ENCODE results near the gene URGCP.

Gene URGCP, protein sequence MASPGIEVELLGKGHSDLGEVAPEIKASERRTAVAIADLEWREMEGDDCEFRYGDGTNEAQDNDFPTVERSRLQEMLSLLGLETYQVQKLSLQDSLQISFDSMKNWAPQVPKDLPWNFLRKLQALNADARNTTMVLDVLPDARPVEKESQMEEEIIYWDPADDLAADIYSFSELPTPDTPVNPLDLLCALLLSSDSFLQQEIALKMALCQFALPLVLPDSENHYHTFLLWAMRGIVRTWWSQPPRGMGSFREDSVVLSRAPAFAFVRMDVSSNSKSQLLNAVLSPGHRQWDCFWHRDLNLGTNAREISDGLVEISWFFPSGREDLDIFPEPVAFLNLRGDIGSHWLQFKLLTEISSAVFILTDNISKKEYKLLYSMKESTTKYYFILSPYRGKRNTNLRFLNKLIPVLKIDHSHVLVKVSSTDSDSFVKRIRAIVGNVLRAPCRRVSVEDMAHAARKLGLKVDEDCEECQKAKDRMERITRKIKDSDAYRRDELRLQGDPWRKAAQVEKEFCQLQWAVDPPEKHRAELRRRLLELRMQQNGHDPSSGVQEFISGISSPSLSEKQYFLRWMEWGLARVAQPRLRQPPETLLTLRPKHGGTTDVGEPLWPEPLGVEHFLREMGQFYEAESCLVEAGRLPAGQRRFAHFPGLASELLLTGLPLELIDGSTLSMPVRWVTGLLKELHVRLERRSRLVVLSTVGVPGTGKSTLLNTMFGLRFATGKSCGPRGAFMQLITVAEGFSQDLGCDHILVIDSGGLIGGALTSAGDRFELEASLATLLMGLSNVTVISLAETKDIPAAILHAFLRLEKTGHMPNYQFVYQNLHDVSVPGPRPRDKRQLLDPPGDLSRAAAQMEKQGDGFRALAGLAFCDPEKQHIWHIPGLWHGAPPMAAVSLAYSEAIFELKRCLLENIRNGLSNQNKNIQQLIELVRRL

DNA sequence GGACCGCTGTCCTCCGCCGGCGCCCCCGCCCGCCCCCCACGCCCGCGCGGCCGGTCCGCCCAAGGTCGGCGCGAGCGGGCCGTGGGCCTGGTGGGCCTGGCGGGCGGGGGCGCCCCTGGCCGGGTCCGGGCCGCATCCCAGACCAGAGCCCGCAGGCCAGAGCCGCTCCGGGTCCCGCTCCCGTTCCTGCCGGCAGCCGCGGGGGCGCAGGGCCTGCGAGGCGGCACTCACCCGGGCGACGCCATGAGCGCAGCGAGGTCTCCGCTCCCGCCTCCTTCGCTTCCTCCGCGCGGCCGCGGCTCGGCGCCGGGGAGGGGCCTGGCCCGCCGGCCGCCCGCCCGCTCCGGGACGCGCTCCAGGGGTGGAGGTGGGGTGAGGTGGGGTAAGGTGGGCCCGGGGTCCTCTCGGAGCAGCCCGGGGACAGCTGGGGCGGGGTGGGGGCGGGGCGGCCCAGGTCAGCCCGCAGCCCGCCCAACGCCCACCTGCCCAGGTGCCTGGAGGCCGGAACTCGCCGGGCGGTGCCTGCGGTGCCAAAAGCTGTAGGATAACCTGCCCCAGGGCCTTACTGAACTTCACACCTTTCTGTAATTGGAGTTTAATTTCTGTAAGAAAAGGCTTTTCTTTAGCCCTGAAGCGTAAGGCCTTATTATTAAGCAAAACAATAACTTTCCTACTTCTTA lies at the start of gene URGCP:
TSS of gene URGCP (minus strand) at position 266 of the 680 bp plus-strand sequence. CDS start at position 245, 21 bp downstream.
- DNase-seq (ENCODE audit: low read depth in 2 of 2) = peak; percentile 27 to 49

DNA sequence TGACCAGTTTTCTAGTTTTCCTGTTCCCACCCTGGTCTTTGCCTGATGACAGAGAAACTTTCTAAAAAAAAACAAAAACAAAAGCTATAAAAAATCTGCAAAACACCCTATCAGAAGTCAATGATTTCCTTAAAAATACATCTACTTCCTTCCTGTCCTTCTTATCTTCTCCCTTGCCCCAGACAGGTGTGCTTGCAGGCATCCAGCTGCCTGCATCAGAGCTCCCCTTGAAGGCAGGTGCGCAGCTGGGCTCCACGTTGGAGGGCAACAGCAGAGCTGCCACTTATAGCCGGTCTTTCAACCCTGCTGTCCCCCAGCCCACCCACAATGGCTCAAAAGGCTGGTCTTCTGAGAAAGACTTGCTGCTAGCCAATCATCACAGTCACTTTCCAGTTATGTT lies 49.6 kb upstream of the URGCP start:
- no peak for DNase-seq (ENCODE audit: low read depth in 2 of 2)

- no peak for DNase-seq (ENCODE audit: low read depth in 2 of 2)
Observed at GRCh38 chr7:43954524-43955228, 48.3 kb upstream of the URGCP start.

- no peak for DNase-seq (ENCODE audit: low read depth in 2 of 2)
Observed at GRCh38 chr7:43953071-43953470, 46.7 kb upstream of the URGCP start.

GRCh38 chr7:43952028-43952427 lies 45.6 kb upstream of the URGCP start:
- DNase-seq (ENCODE audit: low read depth in 2 of 2) = no peak

DNA sequence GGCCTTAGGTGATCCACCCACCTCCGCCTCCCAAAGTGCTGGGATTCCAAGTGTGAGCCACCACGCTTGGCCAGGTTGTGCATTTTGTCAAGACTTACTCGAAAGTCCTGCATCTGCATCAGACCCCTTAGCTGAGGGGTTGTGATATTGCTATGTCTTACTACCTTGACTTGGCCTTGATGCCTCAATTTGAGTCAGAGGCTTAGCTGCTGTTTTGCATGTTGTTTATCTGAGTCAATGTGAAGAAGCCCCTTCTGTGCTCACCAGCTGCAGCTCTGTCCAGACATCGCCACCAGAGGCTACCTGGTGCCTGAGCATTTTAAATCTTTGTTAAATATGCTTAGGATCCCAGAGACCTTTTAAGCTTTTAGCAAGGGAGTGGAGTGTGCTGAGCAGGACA lies 37.9 kb upstream of the URGCP start:
- DNase-seq (ENCODE audit: low read depth in 2 of 2) = no peak

GRCh38 chr7:43943417-43944187 lies 37.2 kb upstream of the URGCP start:
- DNase-seq (ENCODE audit: low read depth in 2 of 2) = no peak

DNA sequence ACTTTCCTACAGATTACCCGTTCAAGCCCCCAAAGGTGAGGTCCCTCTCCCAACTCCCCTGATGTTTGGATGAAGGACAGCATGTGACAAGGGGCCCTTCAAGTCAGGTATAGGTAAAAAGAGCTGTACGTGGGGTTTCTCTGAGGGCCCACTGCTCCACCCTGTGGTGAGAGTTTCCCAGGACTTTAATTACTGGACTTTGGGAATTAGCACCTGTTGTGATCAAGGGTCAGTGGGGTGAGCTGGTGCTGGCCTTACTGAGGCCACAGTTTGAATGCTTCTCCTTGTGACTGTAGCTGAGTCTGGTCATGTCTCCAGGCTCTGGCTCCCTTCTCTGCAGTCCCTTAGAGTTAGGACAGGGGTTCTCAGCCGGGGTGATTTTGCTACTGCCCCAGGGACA lies 36.6 kb upstream of the URGCP start:
- no peak for DNase-seq (ENCODE audit: low read depth in 2 of 2)

DNA sequence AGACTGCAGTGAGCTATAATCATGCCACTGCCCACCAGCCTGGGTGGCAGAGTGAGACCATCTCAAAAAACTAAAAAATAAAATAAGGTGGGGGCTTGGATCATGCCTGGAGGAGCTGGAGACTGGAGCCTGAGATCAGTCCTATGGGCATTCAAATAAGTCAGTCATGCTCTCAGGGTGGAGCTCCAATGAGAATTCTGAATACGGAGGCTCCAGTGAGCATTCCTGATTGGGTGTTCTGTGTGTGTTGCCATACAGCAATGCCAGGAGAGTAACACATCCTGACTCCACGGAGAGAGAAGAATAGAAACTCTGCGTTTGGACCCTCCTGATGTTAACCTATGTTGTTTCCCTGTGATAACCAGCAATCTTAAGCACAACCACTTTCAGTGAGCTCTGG lies 35.9 kb upstream of the URGCP start:
- DNase-seq (ENCODE audit: low read depth in 2 of 2) = no peak

DNA sequence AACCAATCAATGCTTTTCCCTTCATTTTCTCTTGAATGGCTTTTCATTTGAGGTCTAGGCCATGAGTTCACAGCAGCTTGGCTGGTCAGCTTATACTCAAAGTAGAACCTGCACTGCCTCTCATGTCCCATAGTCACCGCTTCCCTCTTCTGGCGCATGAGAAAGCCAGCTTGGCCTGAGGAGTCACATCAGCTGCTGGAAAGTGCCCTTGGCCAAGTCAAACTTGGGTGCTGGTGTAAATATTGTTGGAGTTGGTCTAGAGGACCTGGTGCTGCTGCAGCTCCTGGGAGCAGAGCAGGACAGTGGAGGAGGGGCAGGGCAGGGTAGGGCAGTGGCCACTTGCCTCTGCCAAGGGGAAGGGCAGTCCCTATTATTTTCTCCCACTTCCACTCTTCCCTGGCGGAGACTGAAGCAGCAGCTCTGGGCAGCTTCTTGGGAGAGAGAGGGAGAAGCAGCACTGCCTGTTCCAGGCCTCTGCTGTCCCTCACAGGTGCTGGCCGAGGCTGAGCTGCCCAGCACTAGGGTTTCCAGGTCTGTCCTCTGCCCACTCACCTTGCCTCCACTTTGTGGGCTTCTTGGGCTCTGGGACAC lies 32.6 kb upstream of the URGCP start:
- DNase-seq (ENCODE audit: low read depth in 2 of 2) = no peak

DNA sequence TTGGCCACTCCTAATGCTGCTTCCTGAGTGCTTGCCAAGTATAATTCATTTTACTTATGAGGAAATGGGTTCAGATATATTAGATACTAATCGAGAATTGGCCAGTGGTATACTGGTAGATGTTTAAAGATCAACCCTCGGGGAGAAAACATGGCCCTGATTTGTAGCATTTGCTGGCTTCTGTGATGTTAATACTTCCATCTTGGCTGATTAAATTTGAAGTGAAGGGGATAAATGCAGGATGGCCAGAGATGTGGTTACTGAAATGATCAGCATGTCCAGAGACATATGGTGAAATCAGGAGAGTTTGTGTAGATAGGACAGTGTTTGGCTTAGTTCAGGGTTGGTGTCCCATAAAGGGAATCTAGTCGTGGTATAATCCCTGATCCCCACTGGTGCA lies 31.0 kb upstream of the URGCP start:
- DNase-seq (ENCODE audit: low read depth in 2 of 2) = no peak

DNA sequence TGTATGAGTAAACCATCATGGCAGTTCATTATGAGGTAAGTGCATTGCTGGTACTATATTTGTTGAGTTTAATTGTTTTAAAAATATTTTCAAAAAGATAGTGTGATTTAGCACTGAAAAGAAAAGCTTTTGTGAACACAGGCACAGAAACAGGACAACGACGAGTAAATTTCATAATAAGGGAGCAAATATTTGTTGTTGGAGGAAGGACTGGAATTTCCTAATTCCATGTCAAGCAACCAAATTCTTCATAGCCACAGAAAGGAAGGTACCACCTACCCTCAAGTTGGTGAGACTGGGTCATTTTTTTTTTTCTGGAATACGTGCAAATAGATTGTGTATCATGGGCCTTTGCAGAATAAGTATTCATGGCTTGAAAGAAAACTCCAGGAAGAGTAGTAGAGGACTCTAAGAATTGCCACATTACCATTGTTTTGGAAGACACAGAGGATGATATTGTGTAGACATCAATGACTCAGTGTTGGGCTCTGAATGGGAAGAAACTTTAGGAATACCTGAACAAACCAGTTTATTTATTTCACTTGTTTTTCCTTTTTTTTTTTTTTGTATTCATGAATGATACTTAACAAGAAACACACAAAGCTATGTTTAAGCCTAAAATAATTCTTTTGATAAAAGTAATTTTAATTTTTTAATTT lies 27.6 kb upstream of the URGCP start:
- no peak for DNase-seq (ENCODE audit: low read depth in 2 of 2)

GRCh38 chr7:43931346-43931745 lies 24.9 kb upstream of the URGCP start:
- peak in 1 of 2 donors; percentile 7 for DNase-seq (ENCODE audit: low read depth in 2 of 2)

DNA sequence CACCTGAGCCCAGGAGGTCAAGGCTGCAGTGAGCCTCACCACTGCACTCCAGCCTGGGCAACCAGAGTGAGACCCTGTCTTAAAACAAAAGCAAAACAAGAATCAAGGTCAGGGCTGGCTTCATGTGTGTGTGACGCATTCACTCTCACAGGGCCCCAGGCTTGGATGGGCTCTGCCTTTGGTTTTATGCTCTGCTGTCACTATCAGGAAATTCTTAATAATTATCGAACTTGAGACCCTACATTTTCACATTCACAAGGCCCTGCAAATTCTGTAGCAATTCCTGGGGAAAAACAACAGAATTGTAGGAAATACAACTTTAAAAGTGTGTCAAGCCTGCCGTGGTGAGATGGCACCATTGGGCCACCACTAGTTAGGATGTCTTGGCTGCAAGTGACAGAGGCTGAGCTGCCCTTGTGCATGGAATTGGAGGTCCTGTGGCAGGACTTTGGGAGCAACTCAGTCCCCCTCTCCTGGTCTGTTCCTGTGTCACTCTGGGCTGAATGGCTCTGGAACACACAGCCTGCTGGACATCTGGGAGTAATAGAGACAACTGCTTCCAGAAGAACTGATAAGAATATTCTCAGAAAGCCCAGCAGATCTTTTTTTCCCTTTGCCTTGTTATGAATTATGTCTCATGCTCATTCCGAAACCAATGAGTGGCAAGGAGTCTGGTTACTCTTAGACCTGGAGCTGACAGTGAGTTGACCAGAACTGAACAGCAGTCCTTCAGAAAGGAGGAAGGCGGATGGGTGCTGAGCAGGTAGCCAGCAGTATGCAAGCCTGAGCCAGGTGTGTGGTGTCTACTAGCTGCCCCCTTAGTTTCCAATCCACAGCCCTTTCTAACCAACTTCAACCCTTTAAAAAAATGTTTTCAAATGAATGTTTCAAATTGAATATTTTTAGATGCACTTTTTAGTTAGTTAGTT lies 23.4 kb upstream of the URGCP start:
- DNase-seq (ENCODE audit: low read depth in 2 of 2) = no peak

GRCh38 chr7:43927810-43928209 lies 21.4 kb upstream of the URGCP start:
- DNase-seq (ENCODE audit: low read depth in 2 of 2) = no peak

GRCh38 chr7:43926798-43927123 lies 20.4 kb upstream of the URGCP start:
- no peak for DNase-seq (ENCODE audit: low read depth in 2 of 2)

DNA sequence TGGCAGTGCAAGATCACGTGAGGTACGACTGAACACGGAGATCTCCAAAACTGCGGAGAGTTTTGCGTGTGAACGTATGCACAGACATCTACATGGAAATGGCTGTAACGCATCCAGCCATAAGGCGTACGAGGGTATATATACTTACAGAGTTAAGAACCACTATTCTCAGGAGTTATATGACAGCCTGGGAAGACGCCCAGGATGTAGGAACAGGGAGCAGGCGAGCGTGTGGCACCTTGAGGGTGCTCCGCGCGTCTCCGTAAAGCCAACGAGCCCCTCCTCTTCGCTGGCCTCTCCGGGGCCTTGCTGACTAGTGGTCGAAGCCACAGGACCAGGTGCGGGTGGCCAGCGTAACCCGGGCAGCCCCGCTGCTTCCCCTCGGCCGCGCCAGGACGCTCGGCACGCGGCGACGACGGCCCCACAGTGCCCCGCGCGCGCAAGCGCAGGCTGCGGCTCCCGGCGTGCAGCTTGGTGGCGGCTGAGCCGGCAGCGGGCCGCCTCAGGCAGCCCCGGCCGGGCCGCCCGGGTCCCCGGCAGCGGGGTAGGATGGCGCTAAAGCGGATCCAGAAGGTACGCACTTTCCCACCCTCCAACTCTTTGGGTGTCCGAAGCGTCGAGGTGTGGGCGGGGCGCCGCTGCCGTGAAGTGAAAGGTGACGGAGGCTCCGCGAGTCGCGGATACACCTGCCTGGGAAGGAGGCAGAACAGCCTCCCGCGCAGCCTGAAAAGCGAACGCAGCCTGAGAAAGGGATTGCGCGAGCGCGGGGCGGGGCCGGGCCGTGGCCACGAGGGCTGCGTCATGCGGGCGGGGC lies 19.8 kb upstream of the URGCP start, which contains the start of gene UBE2D4:
TSS of gene UBE2D4 (plus strand) at position 453 of the 814 bp plus-strand sequence. CDS start at position 550, 97 bp downstream.
- peak; percentile 83 to 91 for DNase-seq (ENCODE audit: low read depth in 2 of 2)

DNA sequence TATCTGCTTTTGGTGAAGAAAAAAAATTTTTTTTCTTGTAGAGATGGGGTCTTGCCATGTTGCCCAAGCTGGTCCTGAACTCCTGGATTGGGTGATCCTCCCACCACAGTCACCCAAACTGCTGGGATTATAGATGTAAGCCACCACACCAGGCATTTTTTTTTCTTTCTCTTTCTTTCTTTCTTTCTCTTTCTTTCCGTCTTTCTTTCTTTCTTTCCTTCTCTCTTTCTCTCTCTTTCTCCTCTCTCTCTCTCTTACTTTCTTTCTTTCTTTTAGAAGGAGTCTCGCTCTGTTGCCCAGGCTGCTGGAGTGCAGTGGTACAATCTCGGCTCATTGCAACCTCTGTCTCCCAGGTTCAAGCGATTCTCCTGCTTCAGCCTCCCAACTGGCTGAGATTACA lies 16.3 kb upstream of the URGCP start:
- no peak for DNase-seq (ENCODE audit: low read depth in 2 of 2)

All from stimulated activated CD4-positive, alpha-beta T cell treated with anti-CD3 and anti-CD28 coated beads, Interleukin-1b, Interleukin-23, amount 100 ng/mL, for 4 hours (primary cell).